Activated naive CD4-positive, alpha-beta T cell treated with anti-CD3 and anti-CD28 coated beads, Interleukin-2, amount 50 U/mL, for 24 hours (primary cell): ENCODE results near the gene EMC6.
"Not testable (repeated sequence)": the region's sequence is repeated elsewhere in the genome, so short reads cannot be mapped to it uniquely, and the experiment has no call there.

Source experiments
- H3K27ac Mint-ChIP-seq: one replicate; pipeline ENCODE4 v1.8.0; 2021; ENCODE audit warnings: mild to moderate bottlenecking, mixed read lengths
- H3K27me3 Mint-ChIP-seq: one replicate; pipeline ENCODE4 v1.8.0; 2021; ENCODE audit warnings: mixed read lengths
- H3K36me3 Mint-ChIP-seq: one replicate; pipeline ENCODE4 v1.8.0; 2021; ENCODE audit warnings: mixed read lengths
- H3K4me1 Mint-ChIP-seq: one replicate; pipeline ENCODE4 v1.8.0; 2021; ENCODE audit warnings: mixed read lengths
- H3K4me3 Mint-ChIP-seq: one replicate; pipeline ENCODE4 v1.8.0; 2021; ENCODE audit warnings: mild to moderate bottlenecking, mixed read lengths
- H3K9me3 Mint-ChIP-seq: one replicate; pipeline ENCODE4 v1.8.0; 2021; ENCODE audit warnings: mixed read lengths

Gene EMC6

DNA sequence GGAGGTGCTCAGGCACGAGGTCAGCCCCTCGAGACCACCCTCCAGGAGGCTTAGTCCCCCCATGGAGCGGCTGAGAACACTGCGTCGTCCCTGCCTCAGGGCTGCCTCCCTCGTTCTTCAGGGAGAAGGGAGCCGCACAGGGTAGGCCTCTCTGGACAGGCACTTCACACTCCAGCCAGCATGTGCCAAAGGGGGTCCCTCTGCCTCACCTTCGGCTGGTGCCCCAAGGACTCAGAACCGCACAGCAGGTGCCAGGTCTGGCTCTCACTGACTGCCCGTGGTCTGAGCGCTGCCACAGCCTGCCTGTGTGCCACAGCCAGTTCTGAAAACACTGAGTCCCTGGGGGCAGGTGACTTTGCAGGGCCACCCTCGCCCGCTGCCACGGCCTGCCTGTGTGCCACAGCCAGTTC is 20.2 kb downstream of the EMC6 start:
- Mint-ChIP-seq H3K36me3 (no peaks in the 10 kb centered on the region), H3K4me3 (no peak overlapping the region), H3K27me3 (no peaks in the 10 kb centered on the region), H3K27ac (no peak overlapping the region), H3K4me1 (peaks cover 8% of the 10 kb centered on the region), H3K9me3 (no peaks in the 10 kb centered on the region)

DNA sequence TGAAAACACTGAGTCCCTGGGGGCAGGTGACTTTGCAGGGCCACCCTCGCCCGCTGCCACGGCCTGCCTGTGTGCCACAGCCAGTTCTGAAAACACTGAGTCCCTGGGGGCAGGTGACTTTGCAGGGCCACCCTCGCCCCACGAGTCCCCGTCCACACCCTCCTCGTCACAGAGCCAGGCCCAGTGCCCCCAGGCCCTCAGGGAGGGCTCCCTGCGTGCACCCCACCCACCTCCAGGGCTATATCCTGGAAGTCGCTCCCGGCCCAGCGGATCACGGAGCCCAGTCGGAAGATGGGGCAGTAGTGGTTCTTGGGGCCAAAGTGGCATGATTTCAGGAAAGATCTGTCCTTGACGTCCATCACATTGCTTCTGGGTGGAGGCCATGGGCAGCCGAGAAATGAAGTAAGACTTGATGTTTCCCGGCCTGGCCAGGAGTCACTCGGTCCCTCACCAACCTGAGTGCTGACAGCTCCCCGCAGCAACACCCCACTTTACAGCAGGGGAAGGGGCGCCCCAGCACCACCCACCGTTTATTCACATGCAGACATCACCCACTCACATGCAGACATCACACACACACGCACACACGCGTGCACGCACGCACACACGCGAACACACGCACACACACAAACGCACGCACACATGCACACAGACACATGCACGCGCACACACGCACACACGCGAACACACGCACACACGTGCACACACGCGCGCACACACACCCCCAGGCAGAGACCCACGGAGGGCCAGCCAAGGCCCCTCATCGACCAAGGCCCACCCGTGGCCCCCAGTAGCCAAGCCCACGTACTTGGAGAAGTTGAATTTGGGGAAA is 20.9 kb downstream of the EMC6 start:
- no peak overlapping the region for H3K4me3 Mint-ChIP-seq
- no peaks in the 10 kb centered on the region for H3K9me3 Mint-ChIP-seq
- H3K36me3 Mint-ChIP-seq = no peaks in the 10 kb centered on the region
- peaks cover 14% of the 10 kb centered on the region for H3K4me1 Mint-ChIP-seq
- H3K27me3 Mint-ChIP-seq = no peaks in the 10 kb centered on the region
- no peak overlapping the region for H3K27ac Mint-ChIP-seq

DNA sequence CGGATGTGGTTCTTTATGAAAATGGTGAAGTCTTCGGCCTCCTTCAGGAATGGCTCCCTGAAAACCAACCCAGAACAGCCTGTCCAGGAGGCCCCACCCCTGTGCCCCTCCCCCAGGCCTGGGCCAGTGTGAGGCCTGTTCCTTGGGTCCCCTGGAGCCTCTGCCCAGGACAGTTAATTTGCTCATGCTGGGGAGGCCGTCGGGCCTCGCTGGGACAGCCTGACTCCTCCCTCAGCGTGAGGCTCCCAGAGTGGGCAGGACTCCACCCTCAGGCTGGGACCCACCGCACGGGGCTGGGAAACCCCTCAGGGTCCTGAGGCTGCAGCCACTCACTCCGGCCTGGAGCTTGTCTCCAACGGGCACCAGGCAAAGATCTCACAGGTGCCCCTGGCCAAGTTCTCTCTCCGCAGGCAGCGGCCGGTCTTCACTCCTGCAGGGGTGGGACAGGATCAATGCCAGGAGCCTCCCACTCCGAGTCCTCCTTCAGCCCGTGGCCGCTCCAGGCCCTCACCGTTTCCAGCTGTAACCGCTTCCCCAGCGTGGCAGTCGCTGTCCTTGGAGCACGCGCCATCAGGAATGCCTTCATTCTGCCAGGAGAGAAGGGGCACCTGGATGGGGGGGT is 21.6 kb downstream of the EMC6 start:
- Mint-ChIP-seq H3K27ac (peak overlapping the region; percentile 23), H3K36me3 (no peaks in the 10 kb centered on the region), H3K27me3 (no peaks in the 10 kb centered on the region), H3K4me3 (no peak overlapping the region), H3K4me1 (peaks cover 18% of the 10 kb centered on the region), H3K9me3 (no peaks in the 10 kb centered on the region)

DNA sequence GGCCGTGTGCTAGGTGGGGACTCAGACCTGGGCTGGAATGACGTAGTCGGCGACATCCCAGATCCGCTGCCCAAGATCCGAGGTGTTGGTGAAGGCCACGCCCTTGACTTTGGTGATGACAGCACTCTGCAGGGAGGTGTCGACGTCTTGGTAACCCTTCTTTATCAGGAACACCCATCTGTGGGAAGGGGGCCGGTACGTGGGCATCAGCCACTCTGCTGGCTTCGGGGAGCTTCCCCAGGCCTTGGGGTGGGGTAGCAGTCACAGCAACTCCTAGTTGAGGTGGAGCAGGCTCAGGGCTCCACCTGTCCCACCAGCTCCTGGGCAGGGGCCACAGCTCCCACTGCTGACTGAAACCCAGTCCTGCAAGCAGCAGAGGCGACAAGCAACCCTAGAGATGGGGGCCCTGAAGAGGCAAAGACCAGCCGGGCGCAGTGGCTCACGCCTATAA is 23.0 kb downstream of the EMC6 start:
- H3K4me1 Mint-ChIP-seq = peaks cover 18% of the 10 kb centered on the region
- H3K4me3 Mint-ChIP-seq = no peak overlapping the region
- no peaks in the 10 kb centered on the region for H3K27me3 Mint-ChIP-seq
- no peak overlapping the region for H3K27ac Mint-ChIP-seq
- H3K36me3 Mint-ChIP-seq = no peaks in the 10 kb centered on the region
- no peaks in the 10 kb centered on the region for H3K9me3 Mint-ChIP-seq

DNA sequence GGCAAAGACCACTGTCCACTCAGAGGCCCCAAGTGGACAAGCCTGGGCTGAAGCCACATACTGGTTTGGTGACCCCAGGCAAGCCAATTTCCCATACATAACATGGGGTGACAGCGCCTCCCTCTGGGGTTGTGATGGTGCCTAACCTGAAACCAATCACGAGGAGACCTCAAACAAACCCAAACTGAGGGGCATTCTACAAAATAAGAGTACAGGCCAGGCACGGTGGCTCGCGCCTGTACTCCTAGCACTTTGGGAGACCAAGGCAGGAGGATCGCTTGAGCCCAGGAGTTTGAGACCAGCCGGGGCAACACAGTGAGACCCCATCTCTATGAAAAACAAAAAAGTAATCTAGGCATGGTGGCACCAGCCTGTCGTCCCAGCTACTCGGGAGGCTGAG is 23.7 kb downstream of the EMC6 start:
- Mint-ChIP-seq H3K9me3 (no peaks in the 10 kb centered on the region), H3K27ac (no peak overlapping the region), H3K4me3 (no peak overlapping the region), H3K36me3 (no peaks in the 10 kb centered on the region), H3K27me3 (no peaks in the 10 kb centered on the region), H3K4me1 (peaks cover 18% of the 10 kb centered on the region)

DNA sequence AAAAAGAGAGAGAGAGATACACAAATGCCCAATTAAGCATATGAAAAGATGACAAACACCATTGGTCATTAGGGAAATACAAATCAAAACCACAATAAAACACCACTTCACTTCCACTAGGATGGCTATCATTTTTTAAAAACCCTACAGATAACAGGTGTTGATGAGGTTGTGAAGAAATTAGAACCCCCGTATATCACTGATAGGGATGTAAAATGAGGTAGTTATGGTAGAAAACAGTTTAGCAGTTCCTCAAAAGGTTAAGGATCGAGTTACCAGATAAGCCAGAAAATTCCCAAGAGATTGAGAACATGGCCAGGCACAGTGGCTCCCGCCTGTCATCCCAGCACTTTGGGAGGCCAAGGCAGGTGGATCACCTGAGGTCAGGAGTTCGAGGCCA is 24.5 kb downstream of the EMC6 start:
- no peaks in the 10 kb centered on the region for H3K9me3 Mint-ChIP-seq
- H3K27ac Mint-ChIP-seq = no peak overlapping the region
- H3K36me3 Mint-ChIP-seq = no peaks in the 10 kb centered on the region
- peak overlapping the region; percentile 19 for H3K4me3 Mint-ChIP-seq
- peaks cover 18% of the 10 kb centered on the region for H3K4me1 Mint-ChIP-seq
- no peaks in the 10 kb centered on the region for H3K27me3 Mint-ChIP-seq

DNA sequence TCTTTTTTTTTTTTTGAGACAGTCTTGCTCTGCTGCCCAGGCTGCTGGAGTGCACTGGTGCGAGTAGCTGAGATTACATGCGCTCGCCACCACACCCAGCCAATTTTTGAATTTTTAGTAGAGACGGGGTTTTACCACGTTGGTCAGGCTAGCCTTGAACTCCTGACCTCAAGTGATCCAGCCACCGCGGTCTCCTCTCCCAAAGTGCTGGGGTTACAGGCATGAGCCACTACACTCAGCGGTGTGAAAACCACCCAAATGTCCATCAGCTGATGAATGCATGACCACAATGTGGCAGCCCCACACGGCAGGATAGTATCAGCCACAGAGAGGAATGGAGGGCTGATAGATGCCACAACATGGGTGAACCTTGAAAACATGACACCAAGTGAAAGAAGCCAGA is 25.2 kb downstream of the EMC6 start:
- H3K27ac Mint-ChIP-seq = peak overlapping the region; percentile 11
- peak overlapping the region; percentile 60 for H3K4me3 Mint-ChIP-seq
- no peaks in the 10 kb centered on the region for H3K36me3 Mint-ChIP-seq
- H3K9me3 Mint-ChIP-seq = no peaks in the 10 kb centered on the region
- H3K4me1 Mint-ChIP-seq = peaks cover 18% of the 10 kb centered on the region
- no peaks in the 10 kb centered on the region for H3K27me3 Mint-ChIP-seq

DNA sequence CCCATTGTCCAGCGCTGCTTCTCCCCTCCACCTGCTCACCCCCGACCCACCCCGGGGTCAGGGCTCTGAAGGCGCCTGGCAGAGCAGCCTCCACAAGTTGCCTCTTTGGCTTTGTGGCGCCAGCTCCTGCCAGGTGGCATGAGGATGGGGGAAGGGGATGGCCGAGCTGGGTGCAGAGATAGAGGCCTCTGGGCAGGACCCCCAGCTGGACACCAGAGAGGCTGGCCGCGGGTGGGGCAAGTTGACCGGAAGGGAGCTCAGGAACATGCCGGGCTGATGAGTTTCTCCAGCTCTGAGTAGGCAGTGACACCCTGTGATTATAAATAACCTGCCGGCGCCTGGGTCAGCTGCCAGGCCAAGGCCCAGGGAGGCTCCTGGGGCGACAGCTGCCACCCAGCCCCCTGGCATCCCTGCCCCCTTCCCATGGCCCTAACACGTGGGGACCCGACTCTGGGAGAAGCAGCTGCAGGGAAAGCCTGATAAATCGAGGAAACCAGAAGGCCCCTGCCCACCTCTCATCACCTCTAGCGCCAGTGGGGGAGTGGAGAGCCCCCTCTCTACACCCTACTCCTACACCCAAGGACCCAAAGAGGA is 26.6 kb downstream of the EMC6 start:
- Mint-ChIP-seq H3K27me3 (no peaks in the 10 kb centered on the region), H3K27ac (no peak overlapping the region), H3K4me3 (peak overlapping the region; percentile 76), H3K4me1 (peaks cover 18% of the 10 kb centered on the region), H3K36me3 (no peaks in the 10 kb centered on the region), H3K9me3 (no peaks in the 10 kb centered on the region)

DNA sequence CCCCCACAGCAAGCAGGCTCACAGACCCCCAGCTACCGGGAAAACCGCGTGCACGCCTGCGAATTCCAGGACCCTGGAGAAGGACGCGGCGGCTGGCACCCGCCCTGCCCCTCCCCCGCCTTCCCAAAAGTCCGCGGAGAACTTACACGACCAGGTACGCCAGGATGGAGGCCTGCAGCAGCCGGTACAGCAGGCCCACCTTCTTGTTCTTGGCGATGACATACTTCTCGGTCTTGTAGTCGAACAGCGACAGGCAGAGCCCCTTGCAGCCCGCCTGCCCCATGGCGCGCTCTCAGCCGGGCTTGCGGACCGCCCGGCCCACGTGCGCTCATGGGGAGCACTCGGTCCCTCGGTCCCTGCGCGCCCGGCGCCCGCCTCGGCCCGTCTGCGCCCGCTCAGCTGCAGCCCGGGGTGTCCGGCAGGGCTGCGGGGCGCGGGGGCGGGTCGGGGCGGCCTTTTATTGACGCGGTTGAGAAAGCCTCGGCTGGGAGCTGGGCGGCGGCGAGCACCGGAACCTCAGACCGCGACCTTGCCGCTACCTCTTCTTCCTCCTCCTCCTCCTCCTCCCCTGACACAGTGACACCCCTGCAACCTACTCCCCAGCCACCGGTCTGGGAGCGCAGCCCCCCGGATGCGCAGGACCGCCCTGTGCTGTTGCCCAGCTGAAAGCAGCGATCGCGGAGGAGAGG is 27.3 kb downstream of the EMC6 start, which contains the start of gene P2RX5:
P2RX5 (minus strand) TSS at position 433 of the 689 bp plus-strand sequence; CDS start at position 283, 150 bp downstream.
- Mint-ChIP-seq H3K4me1 (peaks cover 18% of the 10 kb centered on the region), H3K9me3 (no peaks in the 10 kb centered on the region), H3K27ac (peak within 1 kb of the TSS; percentile 23), H3K36me3 (no peaks in the 10 kb centered on the region), H3K4me3 (peak within 1 kb of the TSS; percentile 92), H3K27me3 (no peaks in the 10 kb centered on the region)

DNA sequence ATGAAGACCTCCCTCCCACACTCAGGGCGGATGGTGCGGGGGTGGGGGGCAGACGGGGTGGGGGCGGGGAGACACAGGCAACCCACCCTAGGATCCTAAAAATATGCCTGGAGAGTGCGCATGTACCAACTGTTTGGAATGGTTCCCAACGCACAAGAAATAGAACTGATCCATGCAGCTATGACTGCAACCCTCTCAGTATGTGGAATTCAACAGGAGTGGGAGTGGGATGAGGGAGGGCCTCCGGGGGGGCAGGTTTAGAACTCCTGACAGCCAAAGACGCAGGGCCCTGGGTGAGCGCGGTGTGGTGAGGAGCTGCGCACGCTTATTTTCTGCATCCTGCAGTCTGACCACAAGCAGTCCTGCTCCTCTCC is 28.5 kb downstream of the EMC6 start:
- Mint-ChIP-seq H3K27me3 (no peaks in the 10 kb centered on the region), H3K4me3 (no peak overlapping the region), H3K27ac (no peak overlapping the region)

DNA sequence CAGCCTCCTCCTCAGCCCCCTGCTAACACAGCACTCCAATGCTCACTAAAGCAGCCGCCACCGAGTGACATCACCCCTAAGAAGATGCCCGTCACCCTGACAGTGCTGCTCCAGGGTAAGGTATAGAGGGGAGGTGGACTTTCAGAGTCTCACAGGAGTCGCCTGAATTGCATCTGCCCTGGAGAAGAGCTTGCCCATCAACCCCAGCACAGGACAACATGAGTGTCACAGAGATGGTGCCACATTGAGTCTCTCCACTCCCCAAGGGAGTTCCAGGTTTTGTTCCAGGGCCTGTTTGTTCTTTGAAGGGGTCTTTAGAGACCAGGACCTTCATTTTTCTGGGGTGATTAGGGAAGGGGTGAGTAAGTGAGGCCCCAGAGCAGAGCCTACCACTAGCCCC is 29.5 kb downstream of the EMC6 start:
- Mint-ChIP-seq H3K9me3 (no peaks in the 10 kb centered on the region), H3K36me3 (no peaks in the 10 kb centered on the region), H3K4me3 (no peak overlapping the region), H3K4me1 (peaks cover 15% of the 10 kb centered on the region), H3K27me3 (no peaks in the 10 kb centered on the region), H3K27ac (peak overlapping the region; percentile 17)

More for the DNA sequence above, 28.5 kb downstream of the EMC6 start:
- H3K4me1 Mint-ChIP-seq = peaks cover 18% of the 10 kb centered on the region
- H3K36me3 Mint-ChIP-seq = no peaks in the 10 kb centered on the region
- no peaks in the 10 kb centered on the region for H3K9me3 Mint-ChIP-seq

DNA sequence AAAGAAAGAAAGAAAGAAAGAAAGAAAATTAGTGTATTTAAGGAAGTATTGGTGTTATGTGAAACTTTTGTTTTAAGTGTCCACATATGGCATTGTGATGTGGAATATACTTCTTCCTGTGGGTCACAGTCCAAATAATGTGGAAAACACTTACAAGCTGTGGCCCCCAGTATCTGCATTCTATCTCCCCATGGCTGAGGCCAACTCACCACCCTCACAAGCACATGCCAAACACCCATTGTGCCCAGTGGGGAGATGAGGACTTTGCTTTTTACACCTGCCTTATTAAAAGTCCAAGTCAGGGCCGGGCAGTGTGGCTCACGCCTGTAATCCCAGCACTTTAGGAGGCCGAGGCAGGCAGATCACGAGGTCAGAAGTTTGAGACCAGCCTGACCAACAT is 31.3 kb downstream of the EMC6 start:
- Mint-ChIP-seq H3K36me3 (no peaks in the 10 kb centered on the region), H3K9me3 (no peaks in the 10 kb centered on the region), H3K4me3 (no peak overlapping the region), H3K27me3 (no peaks in the 10 kb centered on the region), H3K27ac (no peak overlapping the region), H3K4me1 (no peaks in the 10 kb centered on the region)

DNA sequence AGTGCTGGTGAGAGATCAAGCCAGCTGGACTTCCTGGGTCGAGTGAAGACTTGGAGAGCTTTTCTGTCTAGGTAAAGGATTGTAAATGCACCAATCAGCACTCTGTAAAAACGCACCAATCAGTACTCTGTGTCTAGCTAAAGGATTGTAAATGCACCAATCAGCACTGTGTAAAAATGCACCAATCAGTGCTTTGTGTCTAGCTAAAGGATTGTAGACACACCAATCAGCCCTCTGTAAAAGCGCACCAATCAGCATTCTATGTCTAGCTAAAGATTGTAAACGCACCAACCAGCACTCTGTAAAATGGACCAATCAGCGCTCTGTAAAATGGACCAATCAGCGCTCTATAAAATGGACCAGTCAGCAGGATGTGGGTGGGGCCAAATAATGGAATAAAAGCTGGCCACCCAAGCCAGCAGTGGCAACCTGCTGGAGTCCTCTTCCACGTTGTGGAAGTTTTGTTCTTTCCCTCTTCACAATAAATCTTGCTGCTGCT is 33.5 kb downstream of the EMC6 start:
- not testable (repeated sequence) for H3K4me1 Mint-ChIP-seq, H3K9me3 Mint-ChIP-seq, H3K4me3 Mint-ChIP-seq, H3K27ac Mint-ChIP-seq, H3K36me3 Mint-ChIP-seq, H3K27me3 Mint-ChIP-seq

DNA sequence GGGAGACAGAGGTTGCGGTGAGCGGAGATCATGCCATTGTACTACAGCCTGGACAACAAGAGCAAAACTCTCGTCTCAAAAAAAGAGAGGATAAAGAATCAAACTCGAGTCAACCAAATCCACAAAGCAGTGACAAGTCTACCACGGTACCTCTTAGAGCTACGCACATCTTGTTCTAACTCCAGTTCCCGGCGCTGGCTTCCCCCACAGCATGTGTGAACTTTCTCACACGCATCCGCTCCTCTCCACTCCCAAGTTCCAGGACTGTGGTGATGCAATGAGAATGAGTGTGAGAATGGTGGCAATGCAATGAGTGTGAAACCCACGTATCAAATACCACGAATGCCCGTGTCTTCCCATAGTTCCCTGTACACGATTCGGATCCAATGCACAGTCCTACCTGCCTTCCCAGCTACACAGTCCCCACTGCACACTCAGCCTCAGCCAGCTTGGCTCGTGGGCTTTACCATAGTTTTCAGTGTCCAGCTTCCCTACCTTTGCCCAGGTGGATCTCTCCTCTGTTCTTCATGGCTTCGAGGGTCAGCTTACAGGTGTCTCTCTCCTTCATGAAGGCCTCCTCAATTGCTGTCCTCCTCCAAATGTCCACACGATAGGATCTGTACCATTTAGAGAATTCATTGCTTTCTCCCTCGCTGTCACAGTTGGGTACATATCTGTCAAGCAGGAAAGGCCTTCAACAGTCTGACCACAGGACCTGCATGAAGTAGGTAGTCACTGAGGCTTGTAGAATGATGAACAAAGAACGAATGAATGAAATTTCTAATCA is 36.5 kb downstream of the EMC6 start:
- Mint-ChIP-seq H3K4me1 (peaks cover 13% of the 10 kb centered on the region), H3K27ac (peak overlapping the region; percentile 8), H3K27me3 (no peaks in the 10 kb centered on the region), H3K4me3 (no peak overlapping the region), H3K36me3 (no peaks in the 10 kb centered on the region), H3K9me3 (no peaks in the 10 kb centered on the region)

DNA sequence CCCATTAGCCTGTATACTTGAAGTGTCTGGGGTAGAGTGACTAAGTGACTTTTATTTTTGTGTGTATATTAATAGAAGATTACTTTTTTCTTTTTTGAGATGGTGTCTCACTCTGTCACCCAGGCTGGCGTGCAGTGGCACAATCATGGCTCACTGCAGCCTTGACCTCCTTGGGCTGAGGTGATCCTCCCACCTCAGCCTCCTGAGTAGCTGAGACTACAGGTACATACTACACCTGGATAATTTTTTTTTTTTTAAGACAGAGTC is 37.0 kb downstream of the EMC6 start:
- H3K4me3 Mint-ChIP-seq, H3K27me3 Mint-ChIP-seq, H3K27ac Mint-ChIP-seq, H3K9me3 Mint-ChIP-seq, H3K36me3 Mint-ChIP-seq: not testable (repeated sequence)
- peaks cover 15% of the 10 kb centered on the region for H3K4me1 Mint-ChIP-seq
